KMS-11 (cell line): ENCODE results near the gene RNF225.

ENCODE experiments used
- H2AFZ ChIP-seq: fragments of 200-600 bp; sonication (generic); 2 replicates; pipeline ENCODE4 v1.6.1; 2016; ENCODE audit warnings: antibody characterized with exemption, mixed run types, low read depth
- H3K27ac ChIP-seq: fragments of 200-600 bp; sonication (generic); 2 replicates; pipeline ENCODE4 v1.6.1; 2016; ENCODE audit warnings: mild to moderate bottlenecking, mixed run types
- H3K27me3 ChIP-seq: fragments of 200-600 bp; sonication (generic); 2 replicates; pipeline ENCODE4 v1.6.1; 2017; ENCODE audit warnings: mild to moderate bottlenecking, low read depth, mixed run types, moderate library complexity; ENCODE audit not compliant: insufficient read depth
- H3K36me3 ChIP-seq: fragments of 200-600 bp; sonication (generic); 2 replicates; pipeline ENCODE4 v1.6.1; 2017; ENCODE audit warnings: mild to moderate bottlenecking, mixed run types; ENCODE audit not compliant: insufficient read depth
- H3K4me1 ChIP-seq: fragments of 200-600 bp; sonication (generic); 2 replicates; pipeline ENCODE4 v1.6.1; 2016; ENCODE audit warnings: mild to moderate bottlenecking, low read depth, mixed run types; ENCODE audit not compliant: poor library complexity, severe bottlenecking
- H3K4me2 ChIP-seq: fragments of 200-600 bp; sonication (generic); 2 replicates; pipeline ENCODE4 v1.7.0; 2016; ENCODE audit warnings: mild to moderate bottlenecking, mixed run types
- H3K4me3 ChIP-seq: fragments of 200-600 bp; sonication (generic); IDR thresholded peaks from 2 replicates; pipeline ENCODE4 v1.6.1; 2017; ENCODE audit warnings: low read depth, low read length, mixed read lengths; ENCODE audit not compliant: insufficient read depth
- H3K79me2 ChIP-seq: fragments of 200-600 bp; sonication (generic); 2 replicates; pipeline ENCODE4 v1.6.1; 2016; ENCODE audit warnings: low read depth, mixed run types; ENCODE audit not compliant: insufficient read depth
- H3K9ac ChIP-seq: fragments of 200-600 bp; sonication (generic); 2 replicates; pipeline ENCODE4 v1.6.1; 2016; ENCODE audit warnings: mild to moderate bottlenecking, mixed run types
- H4K20me1 ChIP-seq: fragments of 200-600 bp; sonication (generic); 2 replicates; pipeline ENCODE4 v1.6.1; 2016; ENCODE audit warnings: mild to moderate bottlenecking, mixed run types; ENCODE audit not compliant: insufficient read depth
- CTCF ChIP-seq: fragments of 200-600 bp; sonication (generic); conservative IDR thresholded peaks from 2 replicates; pipeline ENCODE4 v1.6.1; 2017; ENCODE audit warnings: low read depth, mild to moderate bottlenecking, antibody characterized with exemption, low read length, moderate library complexity, mixed read lengths

Gene RNF225

GRCh38 chr19:58417071-58417470, 21.6 kb downstream of the RNF225 start:
- no peak overlapping the region for H3K27ac ChIP-seq
- no peak overlapping the region for H3K9ac ChIP-seq
- H3K79me2 ChIP-seq = no peaks in the 10 kb centered on the region
- H3K4me1 ChIP-seq = no peaks in the 10 kb centered on the region
- H2AFZ ChIP-seq = no peak overlapping the region
- H4K20me1 ChIP-seq = no peaks in the 10 kb centered on the region
- H3K4me3 ChIP-seq = no peak overlapping the region
- H3K36me3 ChIP-seq = no peaks in the 10 kb centered on the region
- TF ChIP-seq CTCF = no peak
- H3K27me3 ChIP-seq = no peaks in the 10 kb centered on the region
- H3K4me2 ChIP-seq = no peak overlapping the region

- H3K27ac ChIP-seq = no peak overlapping the region
Observed at GRCh38 chr19:58428617-58429016, 33.2 kb downstream of the RNF225 start.

GRCh38 chr19:58429745-58430144, 34.3 kb downstream of the RNF225 start:
- no peak overlapping the region for H3K27ac ChIP-seq
- H3K36me3 ChIP-seq = no peaks in the 10 kb centered on the region
- no peaks in the 10 kb centered on the region for H3K4me1 ChIP-seq
- H2AFZ ChIP-seq = no peak overlapping the region
- no peaks in the 10 kb centered on the region for H3K79me2 ChIP-seq
- H3K9ac ChIP-seq = no peak overlapping the region
- no peaks in the 10 kb centered on the region for H3K27me3 ChIP-seq
- no peak overlapping the region for H3K4me2 ChIP-seq
- TF ChIP-seq CTCF = no peak
- H4K20me1 ChIP-seq = no peaks in the 10 kb centered on the region
- H3K4me3 ChIP-seq = no peak overlapping the region

More at GRCh38 chr19:58428617-58429016, 33.2 kb downstream of the RNF225 start:
- TF ChIP-seq CTCF = no peak
- H3K79me2 ChIP-seq = no peaks in the 10 kb centered on the region
- no peaks in the 10 kb centered on the region for H3K36me3 ChIP-seq
- H2AFZ ChIP-seq = no peak overlapping the region
- no peak overlapping the region for H3K4me3 ChIP-seq
- no peak overlapping the region for H3K9ac ChIP-seq
- no peak overlapping the region for H3K4me2 ChIP-seq
- H4K20me1 ChIP-seq = no peaks in the 10 kb centered on the region
- H3K27me3 ChIP-seq = no peaks in the 10 kb centered on the region
- H3K4me1 ChIP-seq = no peaks in the 10 kb centered on the region

DNA sequence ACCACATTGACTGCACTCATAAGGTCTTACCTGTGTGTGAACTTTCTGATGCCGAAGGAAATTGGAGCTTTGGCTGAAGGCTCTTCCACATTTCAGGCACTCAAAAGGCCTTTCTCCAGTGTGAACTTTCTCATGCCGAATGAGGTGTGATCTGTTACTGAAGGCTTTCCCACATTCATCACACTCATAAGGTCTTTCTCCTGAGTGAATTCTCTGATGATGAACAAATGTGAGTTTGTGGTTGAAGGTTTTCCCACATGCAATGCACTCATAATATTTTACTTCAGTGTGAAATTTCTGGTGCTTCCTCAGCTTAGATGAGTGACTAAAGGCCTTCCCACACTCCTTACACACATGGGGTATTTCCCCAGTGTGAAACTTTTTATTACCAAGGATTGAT, 38.8 kb downstream of the RNF225 start:
- H3K79me2 ChIP-seq = no peaks in the 10 kb centered on the region
- H3K27ac ChIP-seq = no peak overlapping the region
- H3K36me3 ChIP-seq = no peaks in the 10 kb centered on the region
- H3K9ac ChIP-seq = no peak overlapping the region
- TF ChIP-seq CTCF = no peak
- H3K4me2 ChIP-seq = no peak overlapping the region
- no peaks in the 10 kb centered on the region for H4K20me1 ChIP-seq
- no peaks in the 10 kb centered on the region for H3K27me3 ChIP-seq
- H3K4me1 ChIP-seq = no peaks in the 10 kb centered on the region
- H3K4me3 ChIP-seq = no peak overlapping the region
- no peak overlapping the region for H2AFZ ChIP-seq
